Ishikawa (cell line): ENCODE measurements around the gene ARL5B.

Experiments used
- CEBPB ChIP-seq: IDR thresholded peaks from 2 replicates; pipeline ENCODE4 v1.6.1; 2012
- CREB1 ChIP-seq: IDR thresholded peaks from 2 replicates; pipeline ENCODE4 v1.6.1; 2012; ENCODE audit warnings: low read depth
- EP300 ChIP-seq: IDR thresholded peaks from 2 replicates; pipeline ENCODE4 v1.6.1; 2012; ENCODE audit warnings: borderline replicate concordance
- FOXM1 ChIP-seq: IDR thresholded peaks from 2 replicates; pipeline ENCODE4 v1.6.1; 2012; ENCODE audit warnings: low read depth, borderline replicate concordance
- MAX ChIP-seq: IDR thresholded peaks from 2 replicates; pipeline ENCODE4 v1.6.1; 2012
- NFIC ChIP-seq: IDR thresholded peaks from 2 replicates; pipeline ENCODE4 v1.6.1; 2012
- RAD21 ChIP-seq: IDR thresholded peaks from 2 replicates; pipeline ENCODE4 v1.6.1; 2012; ENCODE audit warnings: low read depth
- REST ChIP-seq: IDR thresholded peaks from 2 replicates; pipeline ENCODE4 v1.6.1; 2012; ENCODE audit warnings: low read depth, mild to moderate bottlenecking
- USF1 ChIP-seq: IDR thresholded peaks from 2 replicates; pipeline ENCODE4 v1.6.1; 2012
- YY1 ChIP-seq: IDR thresholded peaks from 2 replicates; pipeline ENCODE4 v1.6.1; 2012; ENCODE audit warnings: low read depth

GRCh38 chr10:18660816-18661431 lies 1.7 kb downstream of the ARL5B start:
- TF ChIP-seq EP300 (no peak), REST (no peak), CEBPB (no peak), CREB1 (no peak), MAX (no peak), RAD21 (no peak), FOXM1 (no peak), YY1 (no peak), USF1 (no peak), NFIC (no peak)
